Measurements from ENCODE around the gene FCHO1. TPM values are rescaled to one million over a fixed set of nuclear protein-coding genes. Genes with fewer than 3 reads are reported as not detected.

The FCHO1 gene, protein sequence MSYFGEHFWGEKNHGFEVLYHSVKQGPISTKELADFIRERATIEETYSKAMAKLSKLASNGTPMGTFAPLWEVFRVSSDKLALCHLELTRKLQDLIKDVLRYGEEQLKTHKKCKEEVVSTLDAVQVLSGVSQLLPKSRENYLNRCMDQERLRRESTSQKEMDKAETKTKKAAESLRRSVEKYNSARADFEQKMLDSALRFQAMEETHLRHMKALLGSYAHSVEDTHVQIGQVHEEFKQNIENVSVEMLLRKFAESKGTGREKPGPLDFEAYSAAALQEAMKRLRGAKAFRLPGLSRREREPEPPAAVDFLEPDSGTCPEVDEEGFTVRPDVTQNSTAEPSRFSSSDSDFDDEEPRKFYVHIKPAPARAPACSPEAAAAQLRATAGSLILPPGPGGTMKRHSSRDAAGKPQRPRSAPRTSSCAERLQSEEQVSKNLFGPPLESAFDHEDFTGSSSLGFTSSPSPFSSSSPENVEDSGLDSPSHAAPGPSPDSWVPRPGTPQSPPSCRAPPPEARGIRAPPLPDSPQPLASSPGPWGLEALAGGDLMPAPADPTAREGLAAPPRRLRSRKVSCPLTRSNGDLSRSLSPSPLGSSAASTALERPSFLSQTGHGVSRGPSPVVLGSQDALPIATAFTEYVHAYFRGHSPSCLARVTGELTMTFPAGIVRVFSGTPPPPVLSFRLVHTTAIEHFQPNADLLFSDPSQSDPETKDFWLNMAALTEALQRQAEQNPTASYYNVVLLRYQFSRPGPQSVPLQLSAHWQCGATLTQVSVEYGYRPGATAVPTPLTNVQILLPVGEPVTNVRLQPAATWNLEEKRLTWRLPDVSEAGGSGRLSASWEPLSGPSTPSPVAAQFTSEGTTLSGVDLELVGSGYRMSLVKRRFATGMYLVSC
- total RNA-seq = 10 to 100 TPM; 76.3 to 84.1 TPM

DNA sequence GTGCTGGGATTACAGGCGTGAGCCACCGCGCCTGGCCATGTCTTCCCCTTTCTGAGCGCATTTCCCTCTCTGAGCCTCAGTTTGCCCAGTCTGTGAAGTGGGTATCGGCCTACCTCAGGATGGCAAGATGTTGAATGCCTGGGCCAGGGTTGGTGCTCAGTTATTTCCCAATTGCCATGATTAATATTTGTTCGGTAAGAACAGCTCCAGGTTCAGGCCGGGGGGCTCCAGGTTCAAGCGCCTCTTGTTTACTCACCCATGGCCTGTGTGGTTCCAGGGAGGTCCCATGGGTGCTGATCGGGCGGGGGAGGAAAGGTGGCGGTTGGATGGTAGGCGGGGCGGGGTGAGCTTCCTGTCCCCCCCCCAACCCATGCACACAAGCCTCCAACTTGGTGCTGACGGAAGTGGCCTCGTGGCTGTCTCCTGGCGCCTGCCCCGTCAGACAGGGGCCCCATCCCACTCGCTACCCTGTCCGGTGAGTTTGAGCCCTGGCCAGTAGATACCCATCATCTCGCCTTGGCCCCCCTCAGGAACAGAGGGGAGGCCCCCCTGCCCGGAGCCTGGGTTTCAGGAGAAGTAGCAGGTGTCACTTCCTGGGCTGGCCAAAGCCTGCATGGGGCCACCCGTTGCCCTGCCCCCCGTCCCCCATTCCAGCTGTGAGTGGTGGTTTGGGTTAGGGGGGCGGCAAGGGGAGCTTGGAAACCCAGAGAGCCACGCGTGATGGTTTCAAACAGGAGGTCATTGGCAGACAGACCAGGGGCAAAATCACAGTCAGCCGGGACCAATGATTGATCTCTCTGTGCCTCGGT is at the start of gene FCHO1:
TSS of gene FCHO1 (plus strand) at position 375 of the 809 bp plus-strand sequence. CDS start 3,688 bp downstream, outside the sequence.
- Mint-ChIP-seq H3K9me3 (no peaks in the 10 kb centered on the region), H3K27ac (peak within 1 kb of the TSS; percentile 94), H3K36me3 (ENCODE audit: low read depth) (peaks cover 27% of the 10 kb centered on the region), H3K27me3 (no peaks in the 10 kb centered on the region), H3K4me3 (peak within 1 kb of the TSS; percentile 95), H3K4me1 (peaks cover 68% of the 10 kb centered on the region)
- DNase-seq = peak; percentile 92
- POLR2A ChIA-PET = interaction anchor here (0.6 kb wide), 1 partner anchor 13 kb away, joined by 3 read pairs; no protein-coding TSS in a partner anchor
- CTCF ChIA-PET = interaction anchor here (0.6 to 1.7 kb wide), 8 partner anchors 11 to 275 kb away, joined by 3 to 5 read pairs (median 3); partner anchors contain the start of gene RPL18A

DNA sequence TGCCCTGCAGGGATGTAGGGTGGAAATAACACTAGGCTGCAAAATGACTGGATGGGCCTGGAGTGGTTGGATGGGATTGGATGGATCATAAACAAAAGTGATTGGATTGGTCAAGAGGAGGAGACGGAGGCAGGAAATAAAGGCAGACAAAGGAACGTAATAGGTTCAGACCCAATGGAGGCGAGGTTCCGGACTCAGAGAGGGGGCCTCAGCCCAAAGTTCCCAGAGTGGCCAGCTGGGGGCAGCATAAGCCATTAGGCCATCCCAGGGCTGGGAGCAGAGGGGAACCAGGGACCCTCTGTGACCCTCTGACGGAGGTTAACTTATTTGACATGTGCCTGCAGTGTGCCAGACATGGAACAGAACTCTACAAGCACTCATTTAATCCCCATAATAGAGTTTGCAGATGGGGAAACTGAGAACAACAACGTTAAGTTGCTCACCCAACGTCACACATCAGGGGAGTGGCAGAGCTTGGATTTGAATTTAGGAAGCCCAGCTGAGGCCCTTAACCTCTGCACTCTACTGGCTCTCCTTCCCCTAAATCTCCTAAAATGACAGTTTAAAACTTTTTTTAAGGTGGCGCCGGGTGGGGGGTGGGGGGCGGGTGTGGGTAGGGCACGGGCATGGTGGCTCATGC is 47.3 kb upstream of the FCHO1 start:
- ChIA-PET POLR2A (no interaction called here), CTCF (interaction anchor here (0.6 to 1.6 kb wide), 11 partner anchors 12 to 155 kb away, joined by 3 to 9 read pairs (median 3); partner anchors contain the start of gene RPL18A)
- peak; percentile 73 for DNase-seq
- Mint-ChIP-seq H3K4me1 (peaks cover 1% of the 10 kb centered on the region), H3K27me3 (peaks cover 6% of the 10 kb centered on the region), H3K9me3 (no peaks in the 10 kb centered on the region), H3K27ac (no peak overlapping the region), H3K4me3 (no peak overlapping the region), H3K36me3 (ENCODE audit: low read depth) (no peaks in the 10 kb centered on the region)

DNA sequence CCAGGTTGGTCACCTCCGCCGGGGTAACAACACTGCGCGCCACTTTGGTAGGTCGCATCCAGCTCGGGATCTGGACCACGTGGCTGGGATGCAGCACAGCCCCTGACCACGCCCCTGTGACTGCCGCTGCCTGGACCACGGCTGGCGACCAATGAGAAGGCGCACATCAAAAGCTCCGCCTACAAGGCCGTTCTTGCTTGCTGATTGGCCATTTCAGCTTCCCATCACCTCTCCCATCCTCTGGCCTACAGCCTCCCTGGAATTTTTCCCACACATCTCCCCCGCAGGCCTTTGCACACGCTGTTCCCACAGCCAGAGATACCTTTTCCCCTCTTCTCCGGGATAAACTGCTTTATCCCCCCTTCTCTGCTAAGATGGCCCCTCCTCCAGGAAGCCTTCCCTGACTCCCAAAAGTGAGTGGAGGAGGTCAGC is 44.5 kb upstream of the FCHO1 start:
- DNase-seq = no peak
- H3K27me3 Mint-ChIP-seq = peaks cover 2% of the 10 kb centered on the region
- ChIA-PET POLR2A (interaction anchor here (1.0 kb wide), 1 partner anchor 13 kb away, joined by 3 read pairs; the partner anchor contains the start of gene MAP1S), CTCF (interaction anchor here (0.6 to 1.6 kb wide), 7 partner anchors 16 to 225 kb away, joined by 3 to 5 read pairs (median 3); partner anchors contain the start of gene RPL18A)
- no peaks in the 10 kb centered on the region for H3K9me3 Mint-ChIP-seq
- H3K36me3 Mint-ChIP-seq (ENCODE audit: low read depth) = no peaks in the 10 kb centered on the region
- H3K4me1 Mint-ChIP-seq = peaks cover 1% of the 10 kb centered on the region
- no peak overlapping the region for H3K27ac Mint-ChIP-seq
- H3K4me3 Mint-ChIP-seq = no peak overlapping the region

DNA sequence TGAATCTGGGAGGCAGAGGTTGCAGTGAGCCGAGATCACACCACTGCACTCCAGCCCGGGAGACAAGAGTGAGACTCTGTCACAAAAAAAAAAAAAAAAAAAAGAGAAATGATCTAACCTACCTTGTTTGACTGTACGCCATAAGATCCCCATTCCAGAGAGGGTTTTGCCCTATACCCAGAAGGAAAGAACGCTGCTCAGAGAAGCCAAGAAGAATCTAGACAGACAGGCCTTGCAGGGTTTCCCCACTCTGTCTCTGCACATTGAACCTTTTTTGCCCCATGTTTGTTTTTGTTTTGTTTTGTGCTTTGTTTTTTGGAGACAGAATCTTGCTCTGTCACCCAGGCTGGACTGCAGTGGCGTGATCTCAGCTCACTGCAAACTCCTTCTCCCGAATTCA is 39.4 kb upstream of the FCHO1 start:
- no peak for DNase-seq
- CTCF ChIA-PET = no interaction called here
- Mint-ChIP-seq H3K9me3 (no peaks in the 10 kb centered on the region), H3K4me1 (no peaks in the 10 kb centered on the region), H3K4me3 (no peak overlapping the region), H3K27ac (no peak overlapping the region), H3K27me3 (no peaks in the 10 kb centered on the region), H3K36me3 (ENCODE audit: low read depth) (no peaks in the 10 kb centered on the region)
- POLR2A ChIA-PET = no interaction called here

GRCh38 chr19:17716309-17716929 is 34.9 kb upstream of the FCHO1 start:
- H3K27me3 Mint-ChIP-seq = no peaks in the 10 kb centered on the region
- peaks cover 31% of the 10 kb centered on the region for H3K4me1 Mint-ChIP-seq
- peaks cover 2% of the 10 kb centered on the region for H3K36me3 Mint-ChIP-seq (ENCODE audit: low read depth)
- no peak overlapping the region for H3K27ac Mint-ChIP-seq
- ChIA-PET POLR2A (no interaction called here), CTCF (interaction anchor here (1.3 kb wide), 2 partner anchors 8 to 50 kb away, joined by 3 read pairs; no protein-coding TSS in a partner anchor)
- no peaks in the 10 kb centered on the region for H3K9me3 Mint-ChIP-seq
- no peak for DNase-seq
- no peak overlapping the region for H3K4me3 Mint-ChIP-seq

GRCh38 chr19:17718550-17718946 is 32.7 kb upstream of the FCHO1 start:
- ChIA-PET POLR2A (interaction anchor here (0.6 kb wide), 1 partner anchor 131 kb away, joined by 6 read pairs; no protein-coding TSS in a partner anchor), CTCF (interaction anchor here (0.8 to 1.7 kb wide), 5 partner anchors 12 to 288 kb away, joined by 3 to 4 read pairs (median 3); partner anchors contain the start of gene CCDC124)
- H3K4me3 Mint-ChIP-seq = peak overlapping the region; percentile 74
- peak overlapping the region; percentile 80 for H3K27ac Mint-ChIP-seq
- H3K9me3 Mint-ChIP-seq = no peaks in the 10 kb centered on the region
- H3K4me1 Mint-ChIP-seq = peaks cover 39% of the 10 kb centered on the region
- peaks cover 7% of the 10 kb centered on the region for H3K36me3 Mint-ChIP-seq (ENCODE audit: low read depth)
- no peak for DNase-seq
- no peaks in the 10 kb centered on the region for H3K27me3 Mint-ChIP-seq

GRCh38 chr19:17718947-17719711 is 32.1 kb upstream of the FCHO1 start, which contains the start of gene MAP1S:
MAP1S (plus strand) TSS chr19:17719480; CDS start chr19:17719503, 23 bp downstream.
- H3K27ac Mint-ChIP-seq = peak within 1 kb of the TSS; percentile 80
- H3K4me3 Mint-ChIP-seq = peak within 1 kb of the TSS; percentile 85
- H3K36me3 Mint-ChIP-seq (ENCODE audit: low read depth) = peaks cover 11% of the 10 kb centered on the region
- H3K4me1 Mint-ChIP-seq = peaks cover 39% of the 10 kb centered on the region
- CTCF ChIA-PET = interaction anchor here (0.8 to 2.2 kb wide), 6 partner anchors 12 to 287 kb away, joined by 3 to 6 read pairs (median 3); partner anchors contain the start of gene CCDC124
- POLR2A ChIA-PET = interaction anchor here (0.6 to 1.0 kb wide), 2 partner anchors 12 to 131 kb away, joined by 3 to 6 read pairs; no protein-coding TSS in a partner anchor
- peak; percentile 74 for DNase-seq
- H3K9me3 Mint-ChIP-seq = no peaks in the 10 kb centered on the region
- H3K27me3 Mint-ChIP-seq = no peaks in the 10 kb centered on the region

GRCh38 chr19:17719730-17720400 is 31.4 kb upstream of the FCHO1 start:
- ChIA-PET CTCF (interaction anchor here (0.6 to 2.2 kb wide), 4 partner anchors 22 to 42 kb away, joined by 3 to 6 read pairs (median 4); no protein-coding TSS in a partner anchor), POLR2A (interaction anchor here (1.0 kb wide), 1 partner anchor 13 kb away, joined by 3 read pairs; no protein-coding TSS in a partner anchor)
- H3K9me3 Mint-ChIP-seq = no peaks in the 10 kb centered on the region
- peak overlapping the region; percentile 85 for H3K4me3 Mint-ChIP-seq
- peak overlapping the region; percentile 78 for H3K27ac Mint-ChIP-seq
- peaks cover 39% of the 10 kb centered on the region for H3K4me1 Mint-ChIP-seq
- H3K27me3 Mint-ChIP-seq = no peaks in the 10 kb centered on the region
- peak; percentile 42 for DNase-seq
- peaks cover 16% of the 10 kb centered on the region for H3K36me3 Mint-ChIP-seq (ENCODE audit: low read depth)

GRCh38 chr19:17720440-17720839 is 30.8 kb upstream of the FCHO1 start:
- Mint-ChIP-seq H3K27me3 (no peaks in the 10 kb centered on the region), H3K4me3 (peak overlapping the region; percentile 85), H3K4me1 (peaks cover 41% of the 10 kb centered on the region), H3K9me3 (no peaks in the 10 kb centered on the region), H3K36me3 (ENCODE audit: low read depth) (peaks cover 20% of the 10 kb centered on the region), H3K27ac (peak overlapping the region; percentile 78)
- CTCF ChIA-PET = interaction anchor here (0.6 to 2.2 kb wide), 4 partner anchors 21 to 43 kb away, joined by 3 to 6 read pairs (median 4); no protein-coding TSS in a partner anchor
- DNase-seq = no peak
- POLR2A ChIA-PET = no interaction called here

GRCh38 chr19:17721111-17721628 is 30.1 kb upstream of the FCHO1 start:
- Mint-ChIP-seq H3K36me3 (ENCODE audit: low read depth) (peaks cover 23% of the 10 kb centered on the region), H3K27ac (peak overlapping the region; percentile 78), H3K4me3 (peak overlapping the region; percentile 85), H3K27me3 (no peaks in the 10 kb centered on the region), H3K4me1 (peaks cover 41% of the 10 kb centered on the region), H3K9me3 (no peaks in the 10 kb centered on the region)
- ChIA-PET CTCF (interaction anchor here (0.6 to 2.2 kb wide), 5 partner anchors 20 to 211 kb away, joined by 3 to 6 read pairs (median 3); partner anchors contain the start of gene CCDC124), POLR2A (no interaction called here)
- no peak for DNase-seq
